Ovary (tissue), 3 donors: ENCODE data around the gene SH2B3.

Experiments used
- EP300 ChIP-seq: sonication (generic); formaldehyde crosslinking; IDR thresholded peaks from one replicate; pipeline ENCODE4 v1.6.1; 2017; ENCODE audit warnings: antibody characterized with exemption
- POLR2A ChIP-seq: fragments of 450-650 bp; IDR thresholded peaks from one replicate; pipeline ENCODE4 v1.6.1; 2017; ENCODE audit warnings: antibody characterized with exemption, mild to moderate bottlenecking, moderate library complexity
- TF ChIP-seq, protein P1 (sequence below), 3 donors: fragments of 450-650 bp in 2 of 3; fragments of 200-600 bp in 1 of 3; IDR thresholded peaks; one replicate each; pipeline versions ENCODE4 v1.5.1 to v1.8.0; 2016 to 2022; ENCODE audit warnings: antibody characterized with exemption in 3 of 3, mild to moderate bottlenecking in 1 of 3
- donor health status: DM: no; HTN: no; CAD: no.

DNA sequence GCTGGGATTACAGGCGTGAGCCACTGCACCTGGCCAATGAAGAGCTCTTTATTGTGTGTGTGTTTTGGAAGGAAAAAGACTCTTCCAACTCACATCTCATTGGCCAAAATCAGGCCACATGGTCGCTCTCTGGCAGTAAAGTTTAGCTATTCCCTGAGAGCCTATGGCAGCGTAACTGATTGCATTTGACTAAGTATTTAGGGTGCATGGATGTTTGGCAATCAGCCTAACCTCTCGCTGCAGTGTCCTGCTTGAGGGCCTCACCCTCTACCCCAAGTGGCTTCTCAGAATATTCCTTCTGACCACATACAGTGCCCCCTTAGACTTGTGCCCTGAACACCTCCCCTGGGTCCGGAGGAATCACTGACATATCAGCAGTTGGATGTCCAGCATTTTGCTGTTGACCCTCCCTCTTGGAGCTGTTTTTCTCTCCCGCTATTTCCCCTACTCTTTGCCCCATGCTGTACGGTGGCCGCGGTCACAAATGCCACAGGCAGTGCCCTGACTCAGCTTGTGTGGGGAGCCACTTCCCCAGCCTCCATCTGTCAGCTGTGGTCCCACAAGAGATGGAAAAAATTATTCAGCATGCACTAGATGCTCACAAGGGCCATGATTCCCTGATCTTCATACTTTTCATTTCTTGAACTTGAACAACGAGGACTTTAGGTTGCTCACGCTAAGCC, 46.4 kb upstream of the SH2B3 start:
- TF ChIP-seq, protein P1, sequence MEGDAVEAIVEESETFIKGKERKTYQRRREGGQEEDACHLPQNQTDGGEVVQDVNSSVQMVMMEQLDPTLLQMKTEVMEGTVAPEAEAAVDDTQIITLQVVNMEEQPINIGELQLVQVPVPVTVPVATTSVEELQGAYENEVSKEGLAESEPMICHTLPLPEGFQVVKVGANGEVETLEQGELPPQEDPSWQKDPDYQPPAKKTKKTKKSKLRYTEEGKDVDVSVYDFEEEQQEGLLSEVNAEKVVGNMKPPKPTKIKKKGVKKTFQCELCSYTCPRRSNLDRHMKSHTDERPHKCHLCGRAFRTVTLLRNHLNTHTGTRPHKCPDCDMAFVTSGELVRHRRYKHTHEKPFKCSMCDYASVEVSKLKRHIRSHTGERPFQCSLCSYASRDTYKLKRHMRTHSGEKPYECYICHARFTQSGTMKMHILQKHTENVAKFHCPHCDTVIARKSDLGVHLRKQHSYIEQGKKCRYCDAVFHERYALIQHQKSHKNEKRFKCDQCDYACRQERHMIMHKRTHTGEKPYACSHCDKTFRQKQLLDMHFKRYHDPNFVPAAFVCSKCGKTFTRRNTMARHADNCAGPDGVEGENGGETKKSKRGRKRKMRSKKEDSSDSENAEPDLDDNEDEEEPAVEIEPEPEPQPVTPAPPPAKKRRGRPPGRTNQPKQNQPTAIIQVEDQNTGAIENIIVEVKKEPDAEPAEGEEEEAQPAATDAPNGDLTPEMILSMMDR (IDR thresholded peaks at IDR 0.05) = no peak
- TF ChIP-seq EP300 (no peak), POLR2A (no peak)
